ENCODE measurements around the gene DEGS1.

DNA sequence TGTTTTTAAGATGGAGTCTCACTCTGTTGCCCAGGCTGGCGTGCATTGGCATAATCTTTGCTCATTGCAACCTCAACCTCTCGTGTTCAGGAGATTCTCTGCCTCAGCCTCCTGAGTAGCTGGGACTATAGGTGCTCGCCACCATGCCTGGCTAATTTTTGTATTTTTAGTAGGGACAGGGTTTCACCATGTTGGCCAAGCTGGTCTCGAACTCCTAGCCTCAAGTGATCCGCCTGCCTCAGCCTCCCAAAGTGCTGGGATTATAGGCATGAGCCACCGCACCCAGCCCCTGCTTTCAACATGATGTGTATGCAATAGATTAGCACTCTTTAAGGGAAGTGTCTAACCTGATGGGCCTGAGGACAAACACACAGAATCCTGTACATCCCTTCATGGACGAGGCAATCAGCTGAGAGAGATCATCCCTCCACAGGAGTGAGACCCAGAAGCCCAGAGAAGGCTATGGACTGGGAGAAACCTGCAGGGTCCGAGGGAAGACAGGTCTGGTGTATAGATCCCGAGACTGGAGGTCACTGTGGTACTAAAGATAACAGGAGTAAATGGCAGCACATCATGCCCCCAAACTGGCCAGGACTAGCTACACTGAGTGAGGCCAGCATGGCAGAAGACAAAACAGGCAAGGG, 5.6 kb upstream of the DEGS1 start:
- no peak for TF ChIP-seq YY1 (IDR thresholded peaks at IDR 0.05; ENCODE audit: insufficient read depth, insufficient read length)
- no peak for TF ChIP-seq ZNF274 (IDR thresholded peaks at IDR 0.05; ENCODE audit: low read depth, low read length)
- TF ChIP-seq SUZ12 (IDR thresholded peaks at IDR 0.05; ENCODE audit: extremely low read depth, insufficient read depth, insufficient read length): no peak

All from NT2/D1 (cell line).